ENCODE data around the gene RALGPS1.

Gene RALGPS1

GRCh38 chr9:127174386-127175318, 260.1 kb downstream of the RALGPS1 start:
- no peak for DNase-seq (ENCODE audit: low spot score)

GRCh38 chr9:127175319-127175715, 260.7 kb downstream of the RALGPS1 start:
- no peak for DNase-seq (ENCODE audit: low spot score)

DNA sequence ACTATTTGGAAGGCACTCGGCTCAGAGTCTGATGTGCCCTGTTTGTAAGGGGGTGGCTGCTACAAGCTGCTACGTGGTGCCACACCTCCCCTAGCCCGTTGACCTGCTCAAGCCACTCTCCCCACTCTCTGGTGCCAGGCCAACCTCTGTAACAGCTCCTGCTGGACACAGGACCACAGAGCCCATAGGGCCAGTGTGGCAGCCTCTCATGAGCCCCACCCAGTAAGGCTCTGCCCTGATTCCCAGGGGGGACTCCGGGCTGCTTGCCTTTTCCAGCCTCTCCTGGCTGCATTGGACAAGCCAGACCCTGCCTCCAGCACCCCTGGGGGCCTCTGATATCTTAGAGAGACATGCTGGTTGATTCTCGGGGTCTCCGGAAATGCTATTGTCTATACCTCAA, 261.2 kb downstream of the RALGPS1 start:
- no peak for DNase-seq (ENCODE audit: low spot score)

GRCh38 chr9:127176631-127177030, 262.0 kb downstream of the RALGPS1 start:
- DNase-seq (ENCODE audit: low spot score), result no peak

GRCh38 chr9:127177231-127177630, 262.6 kb downstream of the RALGPS1 start:
- no peak for DNase-seq (ENCODE audit: low spot score)

DNA sequence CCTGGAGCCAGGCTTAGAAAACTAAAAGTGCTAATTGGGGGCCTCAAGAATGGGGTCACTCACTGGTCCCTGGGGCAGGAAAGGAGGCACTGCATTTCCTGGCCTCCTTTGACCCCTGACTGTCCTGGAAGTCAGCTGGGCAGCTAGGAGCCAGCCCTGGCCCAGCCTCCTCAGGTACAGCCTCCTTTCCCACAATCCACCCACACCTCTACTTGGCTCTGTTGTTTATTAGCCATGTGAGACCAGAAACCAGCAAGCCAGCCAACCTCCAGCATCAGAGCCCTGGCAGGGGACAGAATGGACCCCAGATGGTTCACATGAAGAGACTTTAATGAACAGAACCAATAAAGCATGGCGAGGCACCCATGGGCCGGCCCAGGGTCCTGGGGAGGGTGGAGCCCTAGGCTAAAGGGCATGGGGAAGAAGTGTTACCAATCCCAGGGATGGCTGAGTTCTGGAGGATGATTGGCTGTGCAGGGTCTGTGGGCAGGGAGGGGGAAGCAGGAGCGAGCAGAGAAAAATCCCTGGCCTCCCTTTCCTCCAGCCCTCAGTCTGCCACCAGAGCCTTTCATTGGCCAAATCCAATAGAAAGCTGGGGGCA, 263.2 kb downstream of the RALGPS1 start:
- no peak for DNase-seq (ENCODE audit: low spot score)

DNA sequence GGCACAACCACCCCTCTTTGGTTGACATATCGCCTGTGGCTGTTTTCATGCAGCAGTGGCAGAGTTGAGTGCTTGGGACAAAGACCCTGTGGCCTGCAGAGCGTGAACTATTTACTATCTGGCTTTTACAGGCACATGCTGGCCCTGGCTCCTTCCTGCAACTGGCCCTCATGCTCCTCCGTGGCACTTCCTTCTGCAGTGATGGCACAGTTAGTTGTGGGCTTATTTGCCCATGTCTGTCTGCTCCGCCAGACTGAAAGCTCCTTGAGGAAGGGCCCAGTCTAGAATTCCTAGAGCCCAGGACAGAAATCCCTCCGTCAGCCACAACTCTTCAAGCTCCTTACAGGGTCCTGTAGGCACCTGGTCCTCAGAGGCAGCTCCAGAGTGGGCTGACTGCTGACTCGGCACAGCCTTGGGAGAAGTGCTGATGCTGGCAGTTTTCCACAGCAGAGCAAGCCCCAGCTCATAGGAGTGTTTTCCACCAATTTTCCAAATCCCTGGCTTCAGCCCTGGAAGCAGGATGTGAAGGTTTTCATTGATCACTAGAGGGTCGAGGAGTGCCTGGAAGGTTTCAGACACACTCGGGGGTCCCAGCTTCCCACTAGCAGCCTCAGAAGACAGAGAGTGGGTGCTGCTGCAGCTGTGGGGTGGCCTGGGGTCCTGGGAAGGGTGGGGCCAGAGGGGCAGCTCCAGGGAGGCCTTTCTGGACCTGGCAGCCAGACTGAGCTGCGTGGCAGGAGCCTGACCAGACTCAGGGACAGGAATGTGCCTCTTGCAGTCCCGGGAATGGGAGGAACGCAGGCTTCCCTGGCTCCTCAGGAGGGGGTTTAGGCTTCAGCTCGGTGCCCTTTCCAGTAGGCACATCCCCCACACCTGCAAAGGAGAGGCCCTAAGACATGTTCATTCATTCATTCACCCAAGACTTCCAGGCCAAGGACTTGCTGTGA, 264.4 kb downstream of the RALGPS1 start:
- no peak for DNase-seq (ENCODE audit: low spot score)

- DNase-seq (ENCODE audit: low spot score), result no peak
Measured at GRCh38 chr9:127179633-127180441, 265.3 kb downstream of the RALGPS1 start.

DNA sequence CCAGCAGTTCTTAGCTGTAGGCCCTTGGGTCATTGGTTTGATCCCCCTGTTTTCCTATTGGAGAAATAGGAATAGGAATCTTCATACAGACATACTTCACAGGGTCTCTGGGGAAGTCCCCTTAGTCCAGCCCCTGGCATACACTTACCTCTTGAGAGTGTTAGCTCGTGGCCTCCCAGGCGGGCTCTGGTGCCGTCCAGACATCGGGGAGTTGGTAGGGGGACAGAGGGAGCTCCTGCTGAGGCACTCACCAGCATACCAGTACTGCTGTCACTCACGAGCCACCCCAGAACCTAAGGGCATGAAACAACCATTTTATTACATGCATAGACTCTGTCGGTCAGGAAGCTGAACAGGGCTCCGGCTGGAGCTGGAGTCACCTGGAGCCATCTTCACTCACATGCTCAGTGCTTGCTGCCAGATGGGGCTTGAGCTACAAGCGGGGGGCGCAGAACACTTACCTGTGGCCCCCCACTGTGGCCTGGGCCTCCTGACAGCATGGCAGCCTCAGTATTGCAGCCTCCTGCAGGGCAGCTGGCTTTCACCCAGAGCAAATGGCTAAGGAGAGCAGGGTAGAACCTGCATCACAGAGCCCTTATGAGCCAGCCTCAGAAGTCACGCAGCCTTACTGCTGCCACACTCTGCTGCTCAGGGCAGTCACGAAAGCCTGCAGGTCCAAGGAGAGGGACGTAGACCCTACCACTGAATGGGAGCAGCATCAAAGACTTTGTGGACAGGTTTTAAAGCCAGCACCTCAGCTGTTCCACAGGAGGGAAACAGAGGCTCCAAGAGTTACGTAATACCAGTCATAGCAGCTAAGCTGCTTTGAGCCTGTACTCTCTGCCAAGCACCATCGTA, 266.1 kb downstream of the RALGPS1 start:
- DNase-seq (ENCODE audit: low spot score), result no peak

GRCh38 chr9:127181315-127181580, 266.7 kb downstream of the RALGPS1 start:
- DNase-seq (ENCODE audit: low spot score), result no peak

DNA sequence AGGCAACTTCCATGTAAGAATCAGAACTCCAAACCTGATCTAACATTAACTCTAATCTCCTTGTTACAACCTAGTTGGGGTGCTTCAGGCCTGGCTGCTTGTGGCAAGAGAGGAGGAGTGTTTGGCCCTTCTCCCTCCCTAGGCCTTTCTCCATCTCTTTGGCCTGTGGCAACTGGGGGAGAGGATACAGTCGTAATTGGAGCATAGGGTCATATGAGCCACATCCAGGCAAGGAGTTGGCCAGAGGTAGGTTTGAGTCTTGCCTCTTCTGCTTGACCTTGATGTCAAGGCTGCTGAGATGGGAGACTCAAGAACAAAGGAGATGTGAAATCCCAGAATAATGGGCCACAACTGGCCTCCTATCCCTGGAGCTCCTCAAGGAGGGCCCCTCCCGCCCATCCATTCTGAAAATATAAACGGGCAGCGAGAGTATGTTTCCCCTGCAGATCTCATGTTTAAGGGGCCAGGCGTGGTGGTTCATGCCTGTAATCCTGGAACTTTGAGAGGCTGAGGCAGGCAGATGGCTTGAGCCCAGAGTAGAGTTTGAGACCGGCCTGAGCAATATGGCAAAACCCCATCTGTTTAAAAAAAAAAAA, 267.1 kb downstream of the RALGPS1 start:
- DNase-seq (ENCODE audit: low spot score), result no peak

DNA sequence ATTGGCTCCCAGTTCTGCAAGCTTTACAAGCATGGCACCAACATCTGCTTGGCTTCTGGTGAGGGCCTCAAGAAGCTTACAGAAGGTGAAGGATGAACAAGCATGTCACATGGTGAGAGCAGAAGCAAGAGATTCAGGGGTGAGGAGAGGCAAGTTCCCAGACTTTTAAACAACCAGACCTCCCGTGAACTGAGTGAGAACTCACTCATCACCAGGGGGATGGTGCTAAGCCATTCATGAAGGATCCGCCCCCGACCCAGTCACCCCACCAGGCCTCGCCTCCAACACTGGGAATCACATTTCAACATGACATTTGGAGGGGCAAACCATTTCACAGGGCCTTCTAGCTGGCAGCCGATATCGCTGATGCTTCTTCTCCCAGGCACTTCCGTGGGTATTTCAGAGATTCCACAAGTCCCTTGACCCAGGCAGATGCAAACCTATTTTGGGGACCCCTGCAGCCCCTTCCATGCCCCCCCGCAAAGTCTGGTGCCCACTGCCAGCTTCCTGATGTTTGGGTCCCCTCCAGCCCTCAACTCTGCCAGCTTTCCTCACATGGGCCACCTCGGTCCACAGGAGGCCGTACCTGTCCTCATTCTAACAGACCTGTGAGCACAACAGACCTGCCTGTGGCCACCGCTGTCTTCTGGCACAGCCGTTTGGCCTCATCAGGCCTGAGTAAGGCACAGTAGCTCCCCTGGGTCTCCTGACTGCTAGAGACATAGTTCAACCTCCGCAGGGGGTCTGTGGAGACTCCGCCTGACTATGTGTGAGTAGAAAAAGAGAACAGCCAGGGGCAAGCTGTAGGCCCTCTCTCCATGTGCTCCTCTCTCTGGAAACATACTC, 268.5 kb downstream of the RALGPS1 start:
- DNase-seq (ENCODE audit: low spot score), result no peak

GRCh38 chr9:127183814-127184582, 269.4 kb downstream of the RALGPS1 start:
- peak; percentile 81 for DNase-seq (ENCODE audit: low spot score)

DNA sequence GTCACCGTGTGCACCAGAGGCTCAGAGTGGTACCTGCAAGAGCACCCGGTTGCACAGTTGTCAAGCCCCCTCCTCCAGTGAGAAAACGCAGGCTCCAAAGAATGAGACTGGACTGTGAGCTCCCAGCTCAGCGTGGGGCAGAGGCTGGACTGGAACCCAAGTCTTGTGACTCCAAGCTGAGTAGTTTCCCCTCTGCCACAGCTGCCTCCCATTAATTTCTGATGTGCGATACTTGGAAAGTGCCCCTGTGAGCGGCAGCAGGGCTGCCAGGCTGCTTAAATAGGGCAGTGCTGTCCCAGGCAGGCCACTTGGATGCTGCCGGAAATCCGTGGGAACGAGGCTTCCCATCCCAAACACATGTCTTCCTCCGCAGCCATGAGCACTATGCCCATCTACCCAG, 270.1 kb downstream of the RALGPS1 start:
- DNase-seq (ENCODE audit: low spot score), result no peak

GRCh38 chr9:127185181-127185580, 270.6 kb downstream of the RALGPS1 start:
- no peak for DNase-seq (ENCODE audit: low spot score)

GRCh38 chr9:127185931-127186781, 271.6 kb downstream of the RALGPS1 start:
- peak; percentile 85 for DNase-seq (ENCODE audit: low spot score)

GRCh38 chr9:127186806-127187205, 272.2 kb downstream of the RALGPS1 start:
- DNase-seq (ENCODE audit: low spot score), result no peak
